Stimulated activated CD8-positive, alpha-beta memory T cell treated with anti-CD3 and anti-CD28 coated beads, Interleukin-7, amount 100 ng/mL, for 48 hours (primary cell): Measurements from ENCODE around the gene UBE2QL1.

Source experiments
- DNase-seq, 2 donors: peaks; one replicate each; pipeline ENCODE4 v3.0.0-alpha.2; 2020; ENCODE audit warnings: low read depth in 1 of 2; ENCODE audit errors: extremely low read depth in 1 of 2

Gene UBE2QL1, protein sequence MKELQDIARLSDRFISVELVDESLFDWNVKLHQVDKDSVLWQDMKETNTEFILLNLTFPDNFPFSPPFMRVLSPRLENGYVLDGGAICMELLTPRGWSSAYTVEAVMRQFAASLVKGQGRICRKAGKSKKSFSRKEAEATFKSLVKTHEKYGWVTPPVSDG

DNA sequence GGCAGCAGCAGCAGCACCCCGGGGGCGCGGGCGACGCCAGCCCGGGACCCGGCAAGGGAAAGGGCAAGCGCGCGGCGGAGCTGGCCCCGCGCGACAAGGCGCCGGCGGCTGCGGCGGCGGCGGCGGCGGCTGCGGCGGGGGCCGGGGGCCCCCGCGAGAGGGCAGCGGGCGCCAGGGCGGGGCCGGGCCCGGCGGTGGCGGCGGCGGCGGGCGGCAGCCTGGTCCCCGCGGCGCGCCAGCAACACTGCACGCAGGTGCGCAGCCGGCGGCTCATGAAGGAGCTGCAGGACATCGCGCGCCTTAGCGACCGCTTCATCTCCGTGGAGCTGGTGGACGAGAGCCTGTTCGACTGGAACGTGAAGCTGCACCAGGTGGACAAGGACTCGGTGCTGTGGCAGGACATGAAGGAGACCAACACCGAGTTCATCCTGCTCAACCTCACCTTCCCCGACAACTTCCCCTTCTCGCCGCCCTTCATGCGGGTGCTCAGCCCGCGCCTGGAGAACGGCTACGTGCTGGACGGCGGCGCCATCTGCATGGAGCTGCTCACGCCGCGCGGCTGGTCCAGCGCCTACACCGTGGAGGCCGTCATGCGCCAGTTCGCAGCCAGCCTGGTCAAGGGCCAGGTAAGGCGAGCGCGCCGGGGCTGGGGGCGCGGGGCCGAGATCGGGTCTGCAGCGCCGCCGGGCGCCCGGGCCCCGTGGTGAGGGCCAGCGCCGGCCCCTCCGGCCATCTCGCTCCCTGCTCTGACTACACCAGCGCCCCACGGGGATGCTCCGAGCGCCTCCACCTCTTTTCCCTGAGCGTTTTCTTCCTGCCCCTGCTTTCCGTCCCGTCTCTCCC lies at the start of gene UBE2QL1:
TSS of gene UBE2QL1 (plus strand) at position 238 of the 843 bp plus-strand sequence. CDS start at position 273, 35 bp downstream.
- DNase-seq: no peak

DNA sequence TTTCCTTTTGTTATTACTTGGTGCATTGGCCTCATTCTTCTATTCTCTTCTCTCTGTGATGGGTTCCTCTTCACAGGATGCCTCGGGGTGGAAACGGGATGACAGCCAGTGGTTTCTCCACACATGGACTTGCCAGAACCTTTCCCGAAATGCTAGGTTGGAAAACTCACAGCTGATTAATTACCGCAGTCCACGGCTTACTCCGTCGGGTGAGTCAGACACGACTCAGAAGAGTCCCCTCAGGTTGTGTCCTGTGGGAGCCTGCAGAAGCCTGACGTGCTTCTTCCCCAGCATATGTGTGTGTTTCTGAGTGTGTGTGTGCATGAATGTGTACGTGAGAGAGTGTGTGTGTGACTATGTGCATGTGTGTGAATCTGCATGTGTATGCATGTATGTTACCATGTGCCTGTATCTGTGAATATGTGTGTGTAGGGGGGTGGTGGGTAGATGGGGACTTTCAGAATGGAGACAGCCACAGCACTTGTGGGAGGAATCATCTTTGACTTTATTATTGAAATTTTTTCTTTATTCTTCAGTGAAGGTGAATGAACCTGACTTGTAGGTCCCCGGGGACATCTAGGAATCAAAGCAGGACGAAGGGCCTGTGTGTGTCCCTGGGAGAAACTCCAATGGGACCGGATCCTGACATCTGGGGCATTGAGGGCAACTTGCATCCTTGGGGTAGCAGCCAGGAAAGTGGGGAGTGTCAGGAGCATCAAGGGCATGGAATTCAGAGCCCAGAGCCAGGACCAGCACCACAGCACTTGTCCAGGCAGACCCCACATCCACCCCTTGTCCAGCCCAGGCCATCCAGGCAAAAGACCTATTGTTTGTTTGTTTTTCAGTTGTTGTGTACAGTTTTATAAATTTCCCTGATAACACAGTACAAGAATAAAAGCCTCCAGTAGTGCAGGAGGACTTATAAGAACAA lies 48.4 kb upstream of the UBE2QL1 start:
- DNase-seq: no peak

DNA sequence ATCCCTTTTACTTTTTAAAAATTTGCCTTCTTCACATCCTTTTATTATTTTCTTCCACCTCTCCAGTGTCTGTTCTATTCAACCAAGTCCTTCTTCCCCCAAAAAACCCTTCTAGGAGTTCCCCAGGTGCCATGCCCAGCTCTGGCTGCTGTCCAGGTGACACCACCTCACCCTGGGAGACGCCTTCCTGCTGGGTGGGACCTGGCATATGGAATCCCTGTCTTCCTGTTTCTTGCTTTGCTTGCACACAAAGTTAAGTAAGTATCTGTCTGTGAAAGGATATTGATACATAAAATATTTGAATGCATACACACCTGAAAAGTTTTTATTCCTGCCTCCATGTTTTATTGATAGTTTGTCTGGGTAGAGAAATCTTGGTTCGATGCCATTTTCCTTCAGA lies 47.2 kb upstream of the UBE2QL1 start:
- no peak for DNase-seq

DNA sequence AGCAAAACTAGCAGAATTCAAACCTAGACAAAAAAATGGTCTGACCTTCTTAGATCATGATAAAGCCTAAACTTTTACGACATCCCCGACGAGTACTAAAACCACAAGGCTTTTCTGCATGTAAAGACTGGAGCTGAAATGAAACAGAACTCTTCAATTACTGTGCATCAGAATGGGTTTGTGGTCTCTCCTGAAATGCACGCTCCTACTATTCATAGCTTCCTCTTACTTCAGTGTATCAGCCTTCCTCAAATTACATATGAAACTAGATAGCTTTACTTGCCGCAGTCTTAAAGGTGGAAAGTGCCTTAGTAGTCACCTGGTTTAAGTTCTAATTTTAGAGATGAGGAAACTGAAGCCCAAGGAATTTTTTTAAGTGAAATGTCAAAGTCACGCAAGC lies 45.7 kb upstream of the UBE2QL1 start:
- no peak for DNase-seq

DNA sequence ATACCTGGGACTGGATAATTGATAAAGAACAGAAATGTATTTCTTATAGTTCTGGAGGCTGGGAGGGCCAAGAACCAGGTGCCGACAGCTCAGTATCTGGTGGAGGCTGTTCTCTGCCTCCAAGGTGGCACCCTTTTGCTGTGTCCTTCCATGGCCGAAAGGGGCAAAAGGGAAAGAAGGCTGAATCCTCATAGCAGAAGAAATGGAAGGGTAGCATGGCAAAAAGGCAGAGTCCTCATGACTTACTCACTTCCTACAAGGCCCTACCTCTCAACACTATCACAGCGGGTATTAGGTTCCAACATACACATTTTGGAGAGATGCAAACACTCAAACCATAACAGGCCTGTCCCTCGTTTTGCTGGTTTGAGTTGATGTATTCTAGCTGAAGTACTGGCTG lies 45.2 kb upstream of the UBE2QL1 start:
- DNase-seq: no peak

DNA sequence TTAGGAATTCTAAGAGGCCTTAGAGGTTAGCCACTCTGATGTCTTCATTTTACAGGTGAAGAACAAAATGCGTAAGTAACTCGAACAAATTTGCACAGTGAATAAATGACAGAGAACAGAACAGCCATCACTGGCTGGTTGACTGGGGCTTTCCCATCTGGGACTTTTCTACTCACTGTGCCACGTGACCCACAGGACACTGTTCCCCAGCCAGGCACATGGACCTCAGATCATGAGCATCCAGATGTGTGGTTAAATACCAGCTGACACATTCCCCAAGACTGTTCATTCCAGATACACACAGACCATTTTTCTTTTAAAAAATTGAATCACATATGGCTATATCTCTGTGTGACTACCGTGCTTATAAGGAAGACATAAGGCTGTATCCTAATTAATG lies 44.5 kb upstream of the UBE2QL1 start:
- no peak for DNase-seq

DNA sequence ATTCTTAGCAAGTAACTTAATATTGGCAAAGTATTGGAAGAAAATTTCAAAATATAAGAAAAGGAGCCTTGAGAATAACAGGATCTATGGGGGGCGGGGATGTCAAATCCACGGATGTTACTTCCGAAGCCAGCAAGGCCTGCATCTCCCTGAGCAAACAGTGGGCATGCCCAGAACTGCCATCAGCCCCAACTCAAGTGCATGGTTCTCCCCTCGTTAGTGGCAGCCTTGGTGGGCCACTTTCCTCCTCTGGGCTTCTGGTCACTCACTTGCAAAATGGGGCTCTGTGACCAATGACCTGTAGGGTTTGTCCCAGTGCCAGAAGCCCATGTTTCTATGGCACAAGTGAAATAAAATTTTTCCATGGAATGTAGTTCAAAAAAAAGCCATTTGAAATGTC lies 43.1 kb upstream of the UBE2QL1 start:
- no peak for DNase-seq

DNA sequence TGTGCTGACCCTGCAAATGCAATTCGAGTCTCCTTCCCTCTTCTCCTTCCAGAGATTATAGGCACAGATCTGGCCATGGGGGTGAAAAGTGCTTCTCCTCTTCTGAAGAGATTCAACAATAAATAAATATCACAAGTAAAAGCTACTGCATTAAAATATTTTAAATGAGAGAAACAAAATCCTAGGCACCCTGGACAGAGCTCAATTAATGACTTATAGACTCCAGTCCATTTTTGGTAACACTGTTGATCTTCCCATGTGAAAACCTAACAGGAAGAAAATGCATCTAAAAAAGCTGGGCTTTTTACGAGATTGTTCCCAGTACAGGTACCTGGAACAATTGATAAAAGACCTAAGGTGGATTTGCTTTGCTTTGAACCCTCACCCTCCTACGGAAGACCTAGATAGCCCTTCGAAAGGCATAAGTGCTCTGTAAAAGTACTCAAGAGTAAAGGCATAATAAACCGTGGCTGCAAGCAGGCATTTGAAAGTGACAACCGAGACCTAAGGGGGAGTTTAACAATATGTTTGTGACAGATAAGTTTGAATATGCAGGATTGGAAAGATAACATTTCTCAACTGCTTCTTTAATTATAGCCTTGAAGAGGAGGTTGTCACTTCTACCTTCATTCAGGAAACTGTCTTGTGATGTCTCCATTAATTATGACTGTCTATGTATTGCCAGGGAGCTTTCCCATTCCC lies 41.0 kb upstream of the UBE2QL1 start:
- DNase-seq: no peak

DNA sequence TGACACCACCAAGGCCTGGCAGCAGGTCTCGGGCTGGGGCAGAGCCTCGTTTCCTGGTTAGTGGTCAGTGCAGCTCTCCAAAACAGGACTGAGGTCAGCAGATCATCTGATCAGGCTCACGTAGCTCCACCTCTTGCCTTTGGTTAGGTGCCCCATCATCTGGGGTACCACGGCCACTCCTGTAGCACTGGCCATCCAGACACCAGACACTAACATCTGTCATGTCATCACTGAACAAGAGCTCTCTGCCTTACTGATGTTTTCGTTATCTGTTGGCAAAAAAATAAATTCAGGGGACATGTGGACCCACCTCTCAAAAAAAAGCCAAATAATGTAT lies 40.4 kb upstream of the UBE2QL1 start:
- no peak for DNase-seq

DNA sequence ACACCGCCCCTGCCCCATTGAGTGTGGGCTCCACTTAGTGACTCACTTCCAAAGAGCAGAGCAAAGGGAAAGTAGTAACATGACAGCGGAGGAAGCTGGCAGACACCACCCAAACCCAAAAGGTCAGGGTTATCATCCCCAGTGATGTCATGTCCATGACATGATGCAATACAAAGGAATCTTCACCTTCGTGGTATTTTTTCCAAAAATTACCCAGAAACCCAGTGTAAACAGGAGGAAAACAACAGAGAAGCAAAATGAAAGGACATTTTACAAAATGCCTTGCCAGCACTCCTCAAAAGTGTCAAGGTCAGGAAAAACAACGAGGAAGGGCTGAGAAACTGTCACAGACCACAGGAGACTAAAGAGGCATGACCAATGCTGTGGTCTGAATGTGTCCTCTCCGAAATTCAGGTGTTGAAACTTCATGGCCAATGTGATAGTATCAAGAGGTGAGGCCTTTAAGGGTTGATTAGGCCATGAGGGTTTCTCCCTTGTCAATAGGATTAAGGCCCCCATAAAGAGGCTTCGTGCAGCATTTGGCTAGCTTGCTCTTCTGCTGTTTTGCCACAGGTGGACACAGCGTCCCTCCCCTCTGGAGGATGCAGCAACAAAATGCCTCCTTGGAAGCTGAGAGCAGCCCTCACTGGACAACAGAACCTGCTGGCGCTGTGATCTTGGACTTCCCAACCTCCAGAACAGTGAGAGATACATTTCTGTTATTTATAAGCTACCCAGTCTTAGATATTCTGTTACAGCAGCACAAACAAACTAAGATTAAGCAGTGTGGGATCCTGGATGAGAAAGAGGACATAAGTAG lies 39.8 kb upstream of the UBE2QL1 start:
- no peak for DNase-seq

DNA sequence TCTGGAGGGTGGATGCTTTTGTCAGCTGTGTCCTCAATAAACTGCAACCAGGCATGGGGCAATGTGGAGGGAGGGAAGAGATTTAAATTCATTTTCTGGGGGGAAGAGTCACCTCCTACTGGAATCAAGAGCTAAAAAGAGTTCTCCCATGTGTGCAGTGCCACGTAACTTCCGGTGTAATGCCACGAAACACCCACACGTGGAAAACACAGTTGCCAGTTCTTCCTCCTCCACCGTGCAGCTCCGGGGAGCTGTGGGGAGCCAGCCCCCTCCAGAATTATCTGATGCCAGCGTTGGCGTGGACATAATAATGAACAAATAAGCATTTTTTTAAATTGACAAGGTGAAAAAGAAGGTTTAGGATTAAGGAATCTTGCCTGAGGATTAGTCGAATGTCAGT lies 38.2 kb upstream of the UBE2QL1 start:
- DNase-seq: no peak

DNA sequence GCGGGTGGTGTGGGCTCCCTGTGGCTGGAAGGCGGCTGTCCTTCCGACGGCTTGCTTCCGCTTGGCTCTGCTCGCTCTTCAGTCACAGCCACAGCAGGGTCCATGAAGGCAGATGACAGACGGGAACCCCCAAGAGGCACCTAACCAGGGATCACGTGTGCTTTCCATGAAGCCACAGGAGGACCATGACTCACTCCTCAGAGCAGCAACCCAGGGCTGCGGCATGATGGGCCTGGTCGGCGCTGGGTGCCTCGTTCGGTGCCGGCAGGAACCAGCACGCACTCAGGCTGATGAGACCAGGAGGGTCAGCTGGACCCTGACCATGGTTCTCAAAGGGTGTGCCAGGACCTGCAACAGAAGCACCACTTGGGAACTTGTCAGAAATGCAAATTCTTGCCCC lies 37.5 kb upstream of the UBE2QL1 start:
- DNase-seq: no peak

DNA sequence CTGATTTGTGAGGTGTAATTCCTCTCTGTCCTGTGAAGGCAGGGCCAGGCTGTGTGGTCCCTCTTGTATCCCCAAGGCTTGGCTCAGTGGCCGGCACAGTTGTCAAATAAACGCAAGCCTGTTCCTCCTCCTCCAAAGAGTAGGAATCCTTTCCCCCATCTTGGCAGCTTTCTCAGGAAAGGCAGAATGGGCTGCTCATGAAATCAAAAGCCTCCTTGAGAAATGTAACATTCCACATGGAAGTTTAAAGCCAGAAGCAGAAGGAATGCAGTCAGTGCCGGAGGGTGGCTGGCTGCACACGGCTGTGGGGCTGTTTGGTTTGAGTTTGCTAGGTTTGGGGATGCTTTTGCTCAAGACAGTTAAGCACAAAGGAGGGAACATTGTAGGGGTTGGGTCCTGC lies 35.8 kb upstream of the UBE2QL1 start:
- no peak for DNase-seq

DNA sequence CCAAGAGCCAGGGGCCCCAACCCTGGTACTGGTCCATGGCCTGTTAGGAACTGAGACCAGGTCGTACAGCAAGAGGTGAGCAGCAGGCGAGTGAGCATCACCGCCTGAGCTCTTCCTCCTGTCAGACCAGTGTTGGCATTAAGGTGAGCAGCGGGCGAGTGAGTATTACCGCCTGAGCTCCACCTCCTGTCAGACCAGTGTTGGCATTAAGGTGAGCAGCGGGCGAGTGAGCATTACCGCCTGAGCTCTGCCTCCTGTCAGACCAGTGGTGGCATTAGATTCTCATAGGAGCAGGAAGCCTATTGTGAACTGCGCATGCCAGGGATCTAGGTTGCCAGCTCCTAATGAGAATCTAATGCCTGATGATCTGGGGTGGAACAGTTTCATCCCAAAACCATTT lies 31.0 kb upstream of the UBE2QL1 start:
- DNase-seq: no peak

DNA sequence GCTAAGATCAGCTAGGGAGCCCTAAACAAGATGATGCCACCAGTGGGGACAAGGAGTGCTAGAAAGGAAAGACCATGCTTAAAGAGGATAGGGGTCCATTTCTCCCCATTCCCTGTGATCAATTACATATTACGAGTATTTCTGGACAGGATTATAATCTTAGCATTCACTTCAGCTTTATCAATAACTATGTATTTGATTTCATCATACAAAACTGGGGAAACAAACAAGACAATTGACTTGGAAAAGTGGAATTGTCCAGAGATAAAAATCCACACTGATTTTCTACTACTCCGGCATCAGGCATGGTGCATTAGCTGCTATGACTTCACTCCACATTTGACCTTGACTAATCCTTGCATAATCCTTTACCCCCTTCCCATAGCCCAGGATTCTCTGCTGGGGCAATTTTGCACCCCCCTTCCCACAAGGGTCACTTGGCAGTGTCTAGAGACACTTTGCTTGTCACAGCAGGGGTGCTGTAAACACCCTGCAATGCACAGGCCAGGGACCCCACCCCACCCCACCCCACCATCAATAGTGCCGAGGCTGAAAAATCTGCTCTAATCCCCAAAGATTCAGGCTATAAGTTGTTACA lies 29.9 kb upstream of the UBE2QL1 start:
- no peak for DNase-seq

DNA sequence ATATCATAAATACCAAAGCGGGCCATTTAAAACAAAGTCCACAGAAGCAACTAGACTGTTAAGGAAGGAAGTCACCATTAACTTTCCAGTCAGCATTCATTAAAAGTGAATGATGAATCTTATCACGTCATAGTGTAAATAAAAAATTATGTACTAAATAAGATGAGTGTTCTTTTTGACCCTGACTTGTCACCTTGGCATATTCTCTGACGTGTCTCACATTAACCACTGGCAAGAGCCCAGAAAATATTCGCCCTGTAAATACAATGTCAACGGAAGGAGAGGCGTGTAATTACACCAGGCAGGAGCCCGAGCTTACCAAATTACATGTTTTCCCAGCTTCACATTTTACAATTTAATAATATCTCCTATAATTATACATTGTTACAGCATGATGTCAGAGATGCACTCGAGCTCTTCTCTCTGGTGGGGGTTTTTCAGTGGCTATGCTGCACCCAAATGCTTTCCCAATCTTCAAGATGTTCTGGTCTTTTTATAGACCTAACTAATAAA lies 29.3 kb upstream of the UBE2QL1 start:
- no peak for DNase-seq

DNA sequence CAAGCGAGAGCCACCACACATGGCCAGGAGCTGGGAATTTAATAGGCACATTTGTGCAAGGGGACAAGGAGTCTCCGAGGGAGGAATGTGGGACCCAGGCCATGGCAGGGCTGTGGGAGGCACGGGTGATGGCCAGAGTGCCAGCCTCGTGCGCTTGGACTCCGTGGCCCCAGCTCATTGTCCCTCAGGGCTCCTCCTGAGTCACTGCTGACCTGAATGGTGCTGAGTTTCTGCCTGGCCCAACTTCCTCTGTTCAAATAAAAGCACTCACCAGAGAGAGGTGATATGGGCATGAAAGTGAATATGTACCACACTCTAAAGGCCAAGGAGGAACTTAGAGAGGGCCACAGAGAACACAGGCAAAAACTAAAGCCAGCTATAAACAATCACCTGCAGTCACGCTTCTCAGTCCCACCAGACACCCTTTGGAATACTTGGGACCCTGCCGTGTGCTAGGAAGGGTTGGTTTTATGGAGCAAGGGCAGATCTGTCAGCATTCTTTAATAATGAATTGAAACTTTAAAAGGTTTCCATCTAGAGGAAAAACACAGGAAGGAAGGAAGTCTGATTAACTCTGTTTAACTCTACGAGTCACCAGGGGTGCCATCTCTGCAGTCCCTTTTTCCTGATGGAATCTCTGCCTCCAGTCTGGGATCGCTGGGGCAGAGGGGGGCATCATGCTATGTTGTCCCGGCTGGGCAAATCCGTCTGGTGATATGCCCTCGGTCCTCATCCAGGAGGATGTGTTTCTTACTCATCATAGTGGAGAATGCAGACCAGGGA lies 25.1 kb upstream of the UBE2QL1 start:
- DNase-seq: no peak

DNA sequence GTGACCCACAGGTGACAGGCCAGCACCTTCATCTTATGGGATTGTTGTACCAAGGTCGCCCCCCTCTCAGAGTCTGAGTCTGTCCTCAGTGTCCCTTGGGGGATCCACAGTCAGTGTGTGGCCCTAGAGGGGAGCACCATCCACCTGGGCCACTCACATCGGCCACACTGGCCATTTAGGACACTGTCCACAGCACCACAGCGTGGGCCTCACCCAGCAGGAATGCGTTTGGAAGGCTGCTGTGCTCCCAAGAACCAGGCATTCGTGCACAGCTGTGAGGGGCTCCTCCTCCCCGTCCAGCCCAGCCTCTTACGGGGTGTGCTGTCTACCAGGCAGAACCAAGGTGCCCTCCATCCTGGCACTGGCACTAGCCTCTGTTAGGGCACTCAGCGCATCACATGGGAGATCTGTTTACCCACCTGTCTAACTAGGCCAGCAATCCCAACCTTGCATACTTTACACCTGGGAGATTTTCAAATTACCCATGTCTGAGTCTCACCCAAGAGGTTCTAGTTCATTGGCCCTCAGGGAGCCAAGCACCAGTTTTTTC lies 24.5 kb upstream of the UBE2QL1 start:
- no peak for DNase-seq

DNA sequence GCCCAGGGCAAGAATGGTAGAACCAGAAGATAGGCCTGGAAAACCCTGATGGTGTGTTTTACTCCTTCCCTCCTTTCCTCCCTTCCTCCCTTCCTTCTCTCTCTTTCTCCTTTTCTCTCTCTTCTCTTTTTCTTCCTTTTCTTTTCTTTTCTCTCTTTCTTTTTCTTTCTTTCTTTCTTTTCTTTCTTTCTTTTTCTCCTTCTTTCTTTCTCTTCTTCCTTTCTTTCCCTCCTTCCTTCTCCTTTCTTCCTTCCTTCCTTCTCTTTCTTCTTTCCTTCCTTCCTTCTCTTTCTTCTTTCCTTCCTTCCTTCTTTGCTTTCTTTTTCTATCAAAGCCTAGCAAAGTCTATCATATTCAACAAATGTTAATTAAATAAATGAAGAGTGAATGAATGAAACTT lies 24.0 kb upstream of the UBE2QL1 start:
- DNase-seq: no peak
